GM12872 (cell line): ENCODE data around the gene KDM2B.

Experiments used
- TF ChIP-seq, protein P1 (sequence below): IDR thresholded peaks from 3 replicates; pipeline ENCODE4 v1.5.1; 2011; ENCODE audit warnings: low read depth, mild to moderate bottlenecking, low read length, moderate library complexity; ENCODE audit not compliant: insufficient read depth

KDM2B gene

DNA sequence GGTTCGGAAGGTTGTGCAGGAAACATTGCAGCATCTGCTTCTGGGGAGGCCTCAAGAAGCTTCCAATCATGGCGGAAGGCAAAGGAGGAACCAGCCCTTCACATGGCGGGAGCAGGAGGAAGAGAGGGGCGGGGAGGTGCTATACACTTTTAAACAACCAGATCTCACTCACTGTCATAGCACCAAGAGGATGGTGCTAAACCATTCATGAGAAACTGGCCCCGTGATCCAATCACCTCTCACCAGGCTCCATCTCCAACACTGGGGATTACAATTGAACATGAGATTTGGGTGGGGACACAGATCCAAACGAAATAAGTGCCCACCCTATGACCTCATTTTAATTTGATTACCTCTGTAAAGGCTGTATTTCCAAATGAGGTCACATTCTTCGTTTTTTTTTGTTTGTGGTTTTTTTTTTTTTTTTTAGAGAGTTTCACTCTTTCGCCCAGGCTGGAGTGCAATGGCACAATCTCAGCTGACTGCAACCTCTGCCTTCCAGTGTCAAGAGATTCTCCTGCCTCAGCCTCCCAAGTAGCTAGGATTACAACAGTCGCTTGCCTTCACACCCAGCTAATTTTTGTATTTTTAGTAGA, 34.1 kb upstream of the KDM2B start:
- TF ChIP-seq, protein P1, sequence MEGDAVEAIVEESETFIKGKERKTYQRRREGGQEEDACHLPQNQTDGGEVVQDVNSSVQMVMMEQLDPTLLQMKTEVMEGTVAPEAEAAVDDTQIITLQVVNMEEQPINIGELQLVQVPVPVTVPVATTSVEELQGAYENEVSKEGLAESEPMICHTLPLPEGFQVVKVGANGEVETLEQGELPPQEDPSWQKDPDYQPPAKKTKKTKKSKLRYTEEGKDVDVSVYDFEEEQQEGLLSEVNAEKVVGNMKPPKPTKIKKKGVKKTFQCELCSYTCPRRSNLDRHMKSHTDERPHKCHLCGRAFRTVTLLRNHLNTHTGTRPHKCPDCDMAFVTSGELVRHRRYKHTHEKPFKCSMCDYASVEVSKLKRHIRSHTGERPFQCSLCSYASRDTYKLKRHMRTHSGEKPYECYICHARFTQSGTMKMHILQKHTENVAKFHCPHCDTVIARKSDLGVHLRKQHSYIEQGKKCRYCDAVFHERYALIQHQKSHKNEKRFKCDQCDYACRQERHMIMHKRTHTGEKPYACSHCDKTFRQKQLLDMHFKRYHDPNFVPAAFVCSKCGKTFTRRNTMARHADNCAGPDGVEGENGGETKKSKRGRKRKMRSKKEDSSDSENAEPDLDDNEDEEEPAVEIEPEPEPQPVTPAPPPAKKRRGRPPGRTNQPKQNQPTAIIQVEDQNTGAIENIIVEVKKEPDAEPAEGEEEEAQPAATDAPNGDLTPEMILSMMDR: no peak

DNA sequence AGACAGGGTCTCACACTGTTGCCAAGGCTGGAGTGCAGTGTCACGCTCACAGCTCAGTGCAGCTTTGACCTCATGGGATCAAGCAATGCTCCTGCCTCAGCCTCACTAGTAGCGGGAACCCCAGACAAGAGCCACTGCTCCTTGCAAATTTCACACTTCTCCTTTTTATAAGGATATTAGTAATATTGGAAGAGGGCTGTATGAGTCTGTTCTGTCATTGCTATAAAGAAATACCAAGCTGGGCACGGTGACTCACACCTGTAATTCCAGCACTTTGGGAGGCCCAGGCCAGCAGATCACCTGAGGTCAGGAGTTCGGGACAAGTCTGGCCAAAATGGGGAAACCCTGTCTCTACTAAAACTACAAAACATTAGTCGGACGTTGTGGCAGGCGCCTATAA, 32.6 kb upstream of the KDM2B start:
- TF ChIP-seq, protein P1: no peak

DNA sequence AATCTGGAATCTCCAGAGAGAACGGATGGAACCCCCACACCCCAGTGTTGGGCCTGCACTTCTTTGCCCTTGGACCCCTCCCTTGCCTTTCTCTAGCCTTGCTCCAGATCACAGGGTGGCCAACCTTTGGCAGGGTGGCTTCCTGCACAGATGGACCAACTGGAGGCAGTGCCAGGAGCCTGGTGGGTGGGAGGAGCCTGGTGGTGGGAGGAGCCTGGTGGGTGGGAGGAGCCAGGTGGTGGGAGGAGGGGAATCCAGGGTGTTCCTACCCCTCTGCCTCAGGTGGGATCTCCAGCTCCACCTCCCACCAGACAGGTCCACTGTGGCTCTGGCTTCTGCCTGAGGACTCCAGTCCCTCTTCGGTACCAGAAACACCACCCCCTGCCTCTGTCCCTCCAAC, 30.5 kb upstream of the KDM2B start:
- TF ChIP-seq, protein P1: no peak

DNA sequence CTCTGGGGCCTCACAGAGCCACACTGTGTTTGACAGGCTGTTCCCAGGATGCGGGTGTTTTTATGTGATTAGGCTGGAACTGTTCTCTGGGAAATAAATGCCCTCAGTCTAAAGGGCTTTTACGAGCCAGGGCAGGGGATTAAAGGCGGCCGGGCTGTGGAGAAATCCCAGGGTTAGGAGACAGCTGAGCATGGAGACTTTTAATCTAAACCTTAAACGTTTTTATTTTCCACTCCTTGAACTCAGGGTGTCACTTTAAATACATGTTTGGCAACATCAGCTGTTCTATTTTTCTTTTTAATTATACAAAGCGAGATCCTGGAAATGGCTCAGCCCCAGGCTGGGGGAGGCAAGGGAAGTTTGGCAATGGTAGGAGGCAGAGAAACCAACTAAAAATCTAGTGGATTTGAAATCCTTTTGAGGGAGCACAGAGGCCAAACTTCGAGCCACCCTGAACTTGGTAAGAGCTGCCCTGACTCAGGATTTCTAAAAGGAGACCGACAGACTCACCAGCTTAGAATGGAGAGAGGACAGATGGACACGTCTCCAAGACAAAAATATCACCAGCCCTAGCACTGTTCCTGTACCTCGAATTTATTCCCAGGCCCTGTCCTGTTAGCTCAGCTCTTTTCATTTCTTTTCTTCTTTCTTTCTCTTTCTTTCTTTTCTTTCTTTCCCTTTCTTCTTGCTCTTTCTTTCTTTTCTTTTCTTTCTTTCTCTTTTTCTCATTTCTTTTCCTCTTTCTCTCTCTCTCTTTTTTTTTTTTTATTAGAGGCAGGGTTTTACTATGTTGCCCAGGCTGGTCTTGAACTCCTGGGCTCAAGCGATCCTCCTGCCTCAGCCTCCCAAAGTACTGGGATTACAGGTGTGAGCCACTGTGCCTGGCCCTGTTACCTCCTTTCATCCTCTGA, 29.7 kb upstream of the KDM2B start:
- TF ChIP-seq, protein P1: no peak

DNA sequence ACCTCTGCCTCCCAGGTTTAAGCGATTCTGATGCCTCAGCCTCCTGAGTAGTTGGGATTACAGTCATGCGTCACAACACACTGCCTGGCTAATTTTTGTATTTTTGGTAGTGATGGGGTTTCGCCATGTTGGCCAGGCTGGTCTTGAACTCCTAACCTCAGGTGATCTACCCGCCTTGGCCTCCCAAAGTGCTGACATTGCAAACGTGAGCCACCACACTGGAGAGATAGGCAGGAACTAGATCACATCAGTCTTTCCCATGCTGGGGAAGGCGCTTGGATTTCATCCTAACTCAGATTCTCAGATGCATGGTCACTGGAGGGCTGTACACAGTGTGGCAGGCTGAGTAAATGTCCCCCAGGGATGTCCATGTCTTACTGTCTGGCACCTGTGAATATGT, 27.5 kb upstream of the KDM2B start:
- TF ChIP-seq, protein P1: no peak

DNA sequence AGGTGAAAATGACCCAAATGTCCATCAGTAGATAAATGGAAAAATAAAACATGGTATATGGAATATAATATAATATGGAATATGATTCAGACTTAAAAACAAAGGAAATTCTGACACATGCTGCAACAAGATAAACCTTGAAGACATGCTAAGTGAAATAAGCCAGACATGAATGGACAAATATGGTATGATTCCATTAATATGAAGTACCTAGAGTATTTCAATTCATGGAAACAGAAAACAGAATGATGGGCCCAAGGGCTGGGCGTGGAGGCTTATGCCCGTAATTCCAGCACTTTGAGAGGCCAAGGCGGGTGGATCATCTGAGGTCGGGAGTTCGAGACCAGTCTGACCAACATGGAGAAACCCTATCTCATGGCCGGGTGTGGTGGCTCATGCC, 22.8 kb upstream of the KDM2B start:
- TF ChIP-seq, protein P1: no peak

DNA sequence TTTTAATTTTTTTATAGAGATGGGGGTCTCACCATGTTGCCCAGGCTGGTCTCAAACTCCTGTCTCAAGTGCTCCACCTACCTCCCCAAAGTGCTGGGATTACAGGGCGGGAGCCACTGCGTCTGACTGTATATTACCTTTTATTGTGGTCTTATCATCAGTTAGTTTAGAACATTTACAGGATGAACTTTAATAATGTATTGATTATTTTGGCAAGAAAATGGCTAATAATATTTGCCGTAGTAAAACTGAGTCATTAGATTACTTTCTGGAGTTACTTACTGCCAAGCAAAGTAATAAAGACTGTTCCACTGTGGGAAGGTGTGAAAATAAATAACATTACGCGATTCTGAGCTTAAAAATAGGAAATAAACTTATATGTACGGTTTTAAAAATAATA, 21.9 kb upstream of the KDM2B start:
- TF ChIP-seq, protein P1: no peak
